ENCODE data around the gene BMPR1A.

- TF ChIP-seq POLR2A (IDR thresholded peaks at IDR 0.05) (no peak), CTCF (IDR thresholded peaks at IDR 0.05) (no peak), POLR2AphosphoS5 (IDR thresholded peaks at IDR 0.05) (no peak), EP300 (IDR thresholded peaks at IDR 0.05) (no peak)
These were observed 198.5 kb downstream of the BMPR1A start for GRCh38 chr10:86954681-86955500.
